GM23338 (cell line): ENCODE results near the gene POF1B.
A peak's percentile ranks its signal among the peaks of the same experiment; 100 is the strongest.

Experiments used
- CREB1 ChIP-seq: fragments of 250-450 bp; sonication (Bioruptor Pico); IDR thresholded peaks from 2 replicates; pipeline ENCODE4 v1.5.0; 2020; ENCODE audit warnings: low read depth, mild to moderate bottlenecking, moderate library complexity
- EZH2 ChIP-seq: fragments of 200-600 bp; sonication (generic); IDR thresholded peaks from one replicate; pipeline ENCODE4 v1.8.0; 2017; ENCODE audit warnings: antibody characterized with exemption, mild to moderate bottlenecking, low read depth; ENCODE audit not compliant: unreplicated experiment
- EZH2phosphoT487 ChIP-seq: fragments of 200-600 bp; sonication (generic); IDR thresholded peaks from one replicate; pipeline ENCODE4 v1.8.1; 2018; ENCODE audit warnings: antibody characterized with exemption; ENCODE audit not compliant: unreplicated experiment
- JUNB ChIP-seq: IDR thresholded peaks from one replicate; pipeline ENCODE4 v1.6.1; 2016; ENCODE audit warnings: antibody characterized with exemption; ENCODE audit not compliant: unreplicated experiment
- POLR2AphosphoS5 ChIP-seq: IDR thresholded peaks from 2 replicates; pipeline ENCODE4 v1.6.1; 2016; ENCODE audit warnings: antibody characterized with exemption, low read depth
- ZNF331 ChIP-seq: fragments of 250-450 bp; sonication (Bioruptor Pico); IDR thresholded peaks from 2 replicates; pipeline ENCODE4 v1.5.0; 2020; ENCODE audit warnings: low read depth, mild to moderate bottlenecking, moderate library complexity
- TF ChIP-seq, protein P1 (sequence below), 2 experiments: fragments of 200-600 bp in 1 of 2; sonication (generic) in 1 of 2; conservative IDR thresholded peaks; 2 replicates each; pipeline versions ENCODE4 v1.5.1 to v1.6.1; 2016 to 2017; ENCODE audit warnings: antibody characterized with exemption in 2 of 2, low read depth in 2 of 2, mild to moderate bottlenecking in 2 of 2, moderate library complexity in 1 of 2
- TF ChIP-seq, protein P2 (sequence below): IDR thresholded peaks from 2 replicates; pipeline ENCODE4 v1.6.1; 2016; ENCODE audit warnings: antibody characterized with exemption
- TF ChIP-seq, protein P3 (sequence below): IDR thresholded peaks from one replicate; pipeline ENCODE4 v1.6.1; 2018; ENCODE audit warnings: antibody characterized with exemption; ENCODE audit not compliant: unreplicated experiment
- TF ChIP-seq, protein P4 (sequence below): fragments of 250-450 bp; sonication (Bioruptor Pico); IDR thresholded peaks from 2 replicates; pipeline ENCODE4 v1.5.0; 2020; ENCODE audit warnings: mild to moderate bottlenecking, moderate library complexity

DNA sequence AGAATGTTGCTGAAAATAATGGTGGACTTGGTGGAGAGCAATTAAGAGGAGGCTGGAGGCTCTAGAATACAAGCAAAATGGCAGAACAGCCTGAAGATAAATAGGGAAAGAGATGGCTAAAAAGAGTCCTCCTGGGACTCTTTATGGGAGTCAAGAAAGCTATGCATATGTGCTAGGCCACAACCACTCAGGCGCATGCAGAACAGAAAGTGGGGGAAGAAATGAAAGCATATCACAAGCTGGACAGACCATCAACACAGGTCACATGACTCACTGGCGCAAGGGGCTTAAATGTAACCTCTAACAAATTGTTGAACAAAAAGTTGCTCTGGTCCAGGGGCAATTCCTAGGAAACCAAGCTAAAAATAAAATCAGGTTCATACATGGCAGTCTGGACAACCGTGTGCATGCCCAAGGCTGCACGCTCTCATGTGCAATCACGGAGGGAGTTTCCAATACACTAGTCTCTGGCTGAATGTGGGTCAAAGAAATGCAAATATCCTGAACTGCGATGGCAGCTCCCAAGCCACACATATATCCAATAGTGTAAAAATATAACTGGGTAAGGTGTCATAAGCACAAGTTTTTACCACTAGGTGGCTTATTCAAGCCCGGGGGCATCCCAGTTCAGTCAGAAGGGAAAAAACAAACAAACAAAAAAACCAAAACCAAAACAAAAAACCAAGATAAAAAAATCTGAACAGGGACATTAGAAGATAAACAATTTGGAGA, 90.3 kb downstream of the POF1B start:
- TF ChIP-seq POLR2AphosphoS5 (no peak), EZH2 (no peak), EZH2phosphoT487 (no peak), CREB1 (CRISPR knock-in tag) (no peak), ZNF331 (no peak), JUNB (no peak)
- TF ChIP-seq, protein P1, sequence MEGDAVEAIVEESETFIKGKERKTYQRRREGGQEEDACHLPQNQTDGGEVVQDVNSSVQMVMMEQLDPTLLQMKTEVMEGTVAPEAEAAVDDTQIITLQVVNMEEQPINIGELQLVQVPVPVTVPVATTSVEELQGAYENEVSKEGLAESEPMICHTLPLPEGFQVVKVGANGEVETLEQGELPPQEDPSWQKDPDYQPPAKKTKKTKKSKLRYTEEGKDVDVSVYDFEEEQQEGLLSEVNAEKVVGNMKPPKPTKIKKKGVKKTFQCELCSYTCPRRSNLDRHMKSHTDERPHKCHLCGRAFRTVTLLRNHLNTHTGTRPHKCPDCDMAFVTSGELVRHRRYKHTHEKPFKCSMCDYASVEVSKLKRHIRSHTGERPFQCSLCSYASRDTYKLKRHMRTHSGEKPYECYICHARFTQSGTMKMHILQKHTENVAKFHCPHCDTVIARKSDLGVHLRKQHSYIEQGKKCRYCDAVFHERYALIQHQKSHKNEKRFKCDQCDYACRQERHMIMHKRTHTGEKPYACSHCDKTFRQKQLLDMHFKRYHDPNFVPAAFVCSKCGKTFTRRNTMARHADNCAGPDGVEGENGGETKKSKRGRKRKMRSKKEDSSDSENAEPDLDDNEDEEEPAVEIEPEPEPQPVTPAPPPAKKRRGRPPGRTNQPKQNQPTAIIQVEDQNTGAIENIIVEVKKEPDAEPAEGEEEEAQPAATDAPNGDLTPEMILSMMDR (conservative IDR thresholded peaks at IDR 0.05; ENCODE audit: low read depth in 2 of 2): peak; percentile 14 to 38; a peak in 2 of 4 replicates
- TF ChIP-seq, protein P2, sequence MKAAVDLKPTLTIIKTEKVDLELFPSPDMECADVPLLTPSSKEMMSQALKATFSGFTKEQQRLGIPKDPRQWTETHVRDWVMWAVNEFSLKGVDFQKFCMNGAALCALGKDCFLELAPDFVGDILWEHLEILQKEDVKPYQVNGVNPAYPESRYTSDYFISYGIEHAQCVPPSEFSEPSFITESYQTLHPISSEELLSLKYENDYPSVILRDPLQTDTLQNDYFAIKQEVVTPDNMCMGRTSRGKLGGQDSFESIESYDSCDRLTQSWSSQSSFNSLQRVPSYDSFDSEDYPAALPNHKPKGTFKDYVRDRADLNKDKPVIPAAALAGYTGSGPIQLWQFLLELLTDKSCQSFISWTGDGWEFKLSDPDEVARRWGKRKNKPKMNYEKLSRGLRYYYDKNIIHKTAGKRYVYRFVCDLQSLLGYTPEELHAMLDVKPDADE: no peak
- TF ChIP-seq, protein P3, sequence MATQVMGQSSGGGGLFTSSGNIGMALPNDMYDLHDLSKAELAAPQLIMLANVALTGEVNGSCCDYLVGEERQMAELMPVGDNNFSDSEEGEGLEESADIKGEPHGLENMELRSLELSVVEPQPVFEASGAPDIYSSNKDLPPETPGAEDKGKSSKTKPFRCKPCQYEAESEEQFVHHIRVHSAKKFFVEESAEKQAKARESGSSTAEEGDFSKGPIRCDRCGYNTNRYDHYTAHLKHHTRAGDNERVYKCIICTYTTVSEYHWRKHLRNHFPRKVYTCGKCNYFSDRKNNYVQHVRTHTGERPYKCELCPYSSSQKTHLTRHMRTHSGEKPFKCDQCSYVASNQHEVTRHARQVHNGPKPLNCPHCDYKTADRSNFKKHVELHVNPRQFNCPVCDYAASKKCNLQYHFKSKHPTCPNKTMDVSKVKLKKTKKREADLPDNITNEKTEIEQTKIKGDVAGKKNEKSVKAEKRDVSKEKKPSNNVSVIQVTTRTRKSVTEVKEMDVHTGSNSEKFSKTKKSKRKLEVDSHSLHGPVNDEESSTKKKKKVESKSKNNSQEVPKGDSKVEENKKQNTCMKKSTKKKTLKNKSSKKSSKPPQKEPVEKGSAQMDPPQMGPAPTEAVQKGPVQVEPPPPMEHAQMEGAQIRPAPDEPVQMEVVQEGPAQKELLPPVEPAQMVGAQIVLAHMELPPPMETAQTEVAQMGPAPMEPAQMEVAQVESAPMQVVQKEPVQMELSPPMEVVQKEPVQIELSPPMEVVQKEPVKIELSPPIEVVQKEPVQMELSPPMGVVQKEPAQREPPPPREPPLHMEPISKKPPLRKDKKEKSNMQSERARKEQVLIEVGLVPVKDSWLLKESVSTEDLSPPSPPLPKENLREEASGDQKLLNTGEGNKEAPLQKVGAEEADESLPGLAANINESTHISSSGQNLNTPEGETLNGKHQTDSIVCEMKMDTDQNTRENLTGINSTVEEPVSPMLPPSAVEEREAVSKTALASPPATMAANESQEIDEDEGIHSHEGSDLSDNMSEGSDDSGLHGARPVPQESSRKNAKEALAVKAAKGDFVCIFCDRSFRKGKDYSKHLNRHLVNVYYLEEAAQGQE: no peak
- TF ChIP-seq, protein P4, sequence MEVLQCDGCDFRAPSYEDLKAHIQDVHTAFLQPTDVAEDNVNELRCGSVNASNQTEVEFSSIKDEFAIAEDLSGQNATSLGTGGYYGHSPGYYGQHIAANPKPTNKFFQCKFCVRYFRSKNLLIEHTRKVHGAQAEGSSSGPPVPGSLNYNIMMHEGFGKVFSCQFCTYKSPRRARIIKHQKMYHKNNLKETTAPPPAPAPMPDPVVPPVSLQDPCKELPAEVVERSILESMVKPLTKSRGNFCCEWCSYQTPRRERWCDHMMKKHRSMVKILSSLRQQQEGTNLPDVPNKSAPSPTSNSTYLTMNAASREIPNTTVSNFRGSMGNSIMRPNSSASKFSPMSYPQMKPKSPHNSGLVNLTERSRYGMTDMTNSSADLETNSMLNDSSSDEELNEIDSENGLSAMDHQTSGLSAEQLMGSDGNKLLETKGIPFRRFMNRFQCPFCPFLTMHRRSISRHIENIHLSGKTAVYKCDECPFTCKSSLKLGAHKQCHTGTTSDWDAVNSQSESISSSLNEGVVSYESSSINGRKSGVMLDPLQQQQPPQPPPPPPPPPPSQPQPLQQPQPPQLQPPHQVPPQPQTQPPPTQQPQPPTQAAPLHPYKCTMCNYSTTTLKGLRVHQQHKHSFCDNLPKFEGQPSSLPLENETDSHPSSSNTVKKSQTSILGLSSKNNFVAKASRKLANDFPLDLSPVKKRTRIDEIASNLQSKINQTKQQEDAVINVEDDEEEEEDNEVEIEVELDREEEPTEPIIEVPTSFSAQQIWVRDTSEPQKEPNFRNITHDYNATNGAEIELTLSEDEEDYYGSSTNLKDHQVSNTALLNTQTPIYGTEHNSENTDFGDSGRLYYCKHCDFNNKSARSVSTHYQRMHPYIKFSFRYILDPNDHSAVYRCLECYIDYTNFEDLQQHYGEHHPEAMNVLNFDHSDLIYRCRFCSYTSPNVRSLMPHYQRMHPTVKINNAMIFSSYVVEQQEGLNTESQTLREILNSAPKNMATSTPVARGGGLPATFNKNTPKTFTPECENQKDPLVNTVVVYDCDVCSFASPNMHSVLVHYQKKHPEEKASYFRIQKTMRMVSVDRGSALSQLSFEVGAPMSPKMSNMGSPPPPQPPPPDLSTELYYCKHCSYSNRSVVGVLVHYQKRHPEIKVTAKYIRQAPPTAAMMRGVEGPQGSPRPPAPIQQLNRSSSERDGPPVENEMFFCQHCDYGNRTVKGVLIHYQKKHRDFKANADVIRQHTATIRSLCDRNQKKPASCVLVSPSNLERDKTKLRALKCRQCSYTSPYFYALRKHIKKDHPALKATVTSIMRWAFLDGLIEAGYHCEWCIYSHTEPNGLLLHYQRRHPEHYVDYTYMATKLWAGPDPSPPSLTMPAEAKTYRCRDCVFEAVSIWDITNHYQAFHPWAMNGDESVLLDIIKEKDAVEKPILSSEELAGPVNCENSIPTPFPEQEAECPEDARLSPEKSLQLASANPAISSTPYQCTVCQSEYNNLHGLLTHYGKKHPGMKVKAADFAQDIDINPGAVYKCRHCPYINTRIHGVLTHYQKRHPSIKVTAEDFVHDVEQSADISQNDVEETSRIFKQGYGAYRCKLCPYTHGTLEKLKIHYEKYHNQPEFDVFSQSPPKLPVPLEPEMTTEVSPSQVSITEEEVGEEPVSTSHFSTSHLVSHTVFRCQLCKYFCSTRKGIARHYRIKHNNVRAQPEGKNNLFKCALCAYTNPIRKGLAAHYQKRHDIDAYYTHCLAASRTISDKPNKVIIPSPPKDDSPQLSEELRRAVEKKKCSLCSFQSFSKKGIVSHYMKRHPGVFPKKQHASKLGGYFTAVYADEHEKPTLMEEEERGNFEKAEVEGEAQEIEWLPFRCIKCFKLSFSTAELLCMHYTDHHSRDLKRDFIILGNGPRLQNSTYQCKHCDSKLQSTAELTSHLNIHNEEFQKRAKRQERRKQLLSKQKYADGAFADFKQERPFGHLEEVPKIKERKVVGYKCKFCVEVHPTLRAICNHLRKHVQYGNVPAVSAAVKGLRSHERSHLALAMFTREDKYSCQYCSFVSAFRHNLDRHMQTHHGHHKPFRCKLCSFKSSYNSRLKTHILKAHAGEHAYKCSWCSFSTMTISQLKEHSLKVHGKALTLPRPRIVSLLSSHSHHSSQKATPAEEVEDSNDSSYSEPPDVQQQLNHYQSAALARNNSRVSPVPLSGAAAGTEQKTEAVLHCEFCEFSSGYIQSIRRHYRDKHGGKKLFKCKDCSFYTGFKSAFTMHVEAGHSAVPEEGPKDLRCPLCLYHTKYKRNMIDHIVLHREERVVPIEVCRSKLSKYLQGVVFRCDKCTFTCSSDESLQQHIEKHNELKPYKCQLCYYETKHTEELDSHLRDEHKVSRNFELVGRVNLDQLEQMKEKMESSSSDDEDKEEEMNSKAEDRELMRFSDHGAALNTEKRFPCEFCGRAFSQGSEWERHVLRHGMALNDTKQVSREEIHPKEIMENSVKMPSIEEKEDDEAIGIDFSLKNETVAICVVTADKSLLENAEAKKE: no peak
